Measurements from ENCODE around the gene DCPS.

GRCh38 chr11:126331286-126331685 is 27.4 kb downstream of the DCPS start:
- TF ChIP-seq EZH2phosphoT487 (IDR thresholded peaks at IDR 0.05; ENCODE audit: insufficient read depth, low read depth): no peak
- TF ChIP-seq EZH2 (IDR thresholded peaks at IDR 0.05; ENCODE audit: insufficient read depth, poor library complexity, severe bottlenecking): no peak
